Stimulated activated effector memory CD8-positive, alpha-beta T cell treated with anti-CD3 and anti-CD28 coated beads, Interleukin-12 subunit alpha, Interleukin-12 subunit beta, amount 100 ng/mL, for 72 hours (primary cell): Measurements from ENCODE around the gene SLC38A2.

ENCODE experiments used
- ATAC-seq: fragments of 150-1000 bp; cut with Tn5 transposase; 2 replicates; pipeline ENCODE4 v1.10.0; 2021
- DNase-seq, 2 donors: peaks; one replicate each; pipeline ENCODE4 v3.0.0; 2021 to 2022; ENCODE audit warnings: low spot score in 2 of 2
- H3K27ac Mint-ChIP-seq: one replicate; pipeline ENCODE4 v1.8.0; 2022; ENCODE audit warnings: mild to moderate bottlenecking, mixed read lengths
- H3K36me3 Mint-ChIP-seq: one replicate; pipeline ENCODE4 v1.8.0; 2022; ENCODE audit warnings: mild to moderate bottlenecking, mixed read lengths
- H3K4me1 Mint-ChIP-seq: one replicate; pipeline ENCODE4 v1.8.0; 2022; ENCODE audit warnings: mixed read lengths
- H3K4me3 Mint-ChIP-seq: one replicate; pipeline ENCODE4 v1.8.0; 2022; ENCODE audit warnings: mild to moderate bottlenecking, mixed read lengths
- H3K9me3 Mint-ChIP-seq: one replicate; pipeline ENCODE4 v1.8.0; 2022; ENCODE audit warnings: mixed read lengths

Gene SLC38A2

DNA sequence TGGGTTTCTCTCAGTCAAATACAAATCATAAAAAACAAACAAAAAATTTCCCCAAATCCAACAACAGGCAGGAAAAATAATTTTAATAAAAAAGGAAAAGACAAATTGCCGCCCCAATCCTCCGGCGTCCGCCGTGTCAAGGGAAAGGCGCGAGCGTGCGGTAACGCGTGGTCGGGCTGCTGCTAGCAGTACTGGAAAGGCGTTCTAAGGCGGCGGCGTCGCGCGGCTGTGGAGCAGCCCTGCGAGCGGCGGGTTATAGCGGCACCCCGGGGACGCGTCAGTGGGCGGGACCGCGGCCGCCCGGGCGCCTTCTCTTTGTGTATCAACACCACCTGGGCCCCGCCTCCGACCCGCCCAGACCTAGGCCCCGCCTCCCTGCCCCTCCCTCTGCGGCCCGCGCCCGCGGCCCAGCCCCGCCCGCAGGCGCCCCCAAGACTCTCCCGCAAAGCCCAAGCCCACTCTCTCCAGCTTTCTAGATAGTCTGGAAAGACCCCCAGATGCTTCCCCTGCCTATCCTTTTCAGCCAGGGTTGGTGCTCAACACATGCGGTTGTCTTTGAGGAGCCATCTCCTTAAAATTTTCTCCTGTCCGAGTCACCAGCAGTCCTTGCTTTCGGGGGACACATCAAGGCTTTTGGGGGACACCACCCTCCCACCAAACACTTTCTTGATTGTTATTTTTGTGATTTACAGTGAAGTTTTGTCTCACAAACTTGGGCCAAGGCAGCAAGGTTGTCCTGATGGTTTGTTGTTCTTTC, at the start of gene SLC38A2:
TSS of gene SLC38A2 (minus strand) at position 230 of the 757 bp plus-strand sequence. CDS start 1,480 bp downstream, outside the sequence.
- Mint-ChIP-seq H3K27ac (peak within 1 kb of the TSS; percentile 100), H3K4me1 (peaks cover 49% of the 10 kb centered on the region), H3K9me3 (no peaks in the 10 kb centered on the region), H3K4me3 (peak within 1 kb of the TSS; percentile 93), H3K36me3 (peaks cover 58% of the 10 kb centered on the region)
- ATAC-seq (peak; percentile 88), DNase-seq (peak; percentile 92 to 97)

DNA sequence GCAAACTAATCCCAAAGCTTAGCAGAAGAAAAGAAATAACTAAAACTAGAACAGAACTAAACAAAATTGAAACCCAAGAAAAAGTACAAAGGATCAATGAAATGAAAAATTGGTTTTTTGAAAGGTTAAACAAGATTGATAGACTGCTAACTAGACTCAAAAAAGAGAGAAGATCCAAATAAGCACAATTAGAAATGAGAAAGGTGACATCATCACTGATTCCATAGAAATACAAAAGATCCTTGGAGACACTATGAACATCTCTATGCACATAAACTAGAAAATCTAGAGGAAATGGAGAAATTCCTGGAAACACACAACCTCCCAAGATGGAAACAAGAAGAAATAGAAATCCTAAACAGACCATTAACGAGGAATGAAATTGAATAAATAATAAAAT, 47.1 kb upstream of the SLC38A2 start:
- Mint-ChIP-seq H3K4me1 (no peaks in the 10 kb centered on the region), H3K9me3 (peaks cover 4% of the 10 kb centered on the region), H3K4me3 (no peak overlapping the region), H3K27ac (no peak overlapping the region), H3K36me3 (no peaks in the 10 kb centered on the region)
- DNase-seq (no peak), ATAC-seq (no peak)

DNA sequence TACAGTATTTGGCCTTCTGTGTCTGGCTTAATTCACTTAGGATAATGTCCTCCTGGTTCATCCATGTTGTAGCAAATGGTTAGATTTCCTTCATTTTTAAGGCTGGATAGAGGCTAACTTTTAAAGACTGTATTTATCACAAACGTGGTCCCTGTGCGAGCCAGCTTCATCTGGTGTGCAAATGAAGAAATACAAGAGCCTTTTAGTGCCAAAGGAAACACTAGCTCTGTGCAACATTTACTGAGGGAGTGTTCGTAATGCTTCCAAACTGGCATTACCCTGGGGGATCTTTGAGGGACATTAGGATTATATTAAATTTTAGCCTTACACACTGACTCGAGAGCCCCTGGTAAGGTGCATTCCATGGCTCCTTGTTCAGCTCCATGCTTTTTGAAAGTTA, 43.0 kb upstream of the SLC38A2 start:
- Mint-ChIP-seq H3K9me3 (no peaks in the 10 kb centered on the region), H3K4me3 (no peak overlapping the region), H3K4me1 (no peaks in the 10 kb centered on the region), H3K36me3 (no peaks in the 10 kb centered on the region), H3K27ac (no peak overlapping the region)
- ATAC-seq = no peak
- no peak for DNase-seq

DNA sequence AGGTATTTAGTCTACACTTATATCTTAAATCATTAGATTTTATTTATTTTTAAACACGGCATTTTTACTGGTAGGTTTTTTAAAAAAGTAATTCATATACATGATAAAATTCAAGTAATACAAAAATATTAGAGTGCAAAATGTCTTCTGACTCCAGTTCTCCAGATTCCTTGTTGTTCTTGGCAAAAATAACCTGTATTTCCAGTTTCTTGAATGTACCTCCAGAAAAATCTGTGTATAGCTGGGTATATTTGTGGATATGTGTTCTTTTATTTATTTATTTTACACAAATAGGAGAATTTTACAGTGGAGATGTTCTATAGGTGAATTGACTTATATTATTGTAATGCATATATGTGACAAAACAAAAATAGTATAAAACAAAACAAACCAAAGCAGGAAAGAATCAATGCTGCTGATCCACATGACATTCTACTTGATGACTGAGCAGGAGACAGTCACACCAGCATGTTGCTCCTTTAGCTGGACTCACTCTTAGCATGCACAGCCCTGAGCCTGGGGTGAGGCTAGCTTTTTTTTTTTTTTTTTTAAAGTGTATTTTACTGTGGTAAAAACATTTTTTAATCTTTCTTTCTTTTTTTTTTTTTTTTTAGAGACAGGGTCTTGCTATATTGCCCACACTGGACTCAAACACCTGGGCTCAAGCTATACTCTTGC, 42.2 kb upstream of the SLC38A2 start:
- Mint-ChIP-seq H3K9me3 (no peaks in the 10 kb centered on the region), H3K36me3 (no peaks in the 10 kb centered on the region), H3K27ac (no peak overlapping the region), H3K4me3 (no peak overlapping the region), H3K4me1 (no peaks in the 10 kb centered on the region)
- ATAC-seq (no peak), DNase-seq (no peak)

DNA sequence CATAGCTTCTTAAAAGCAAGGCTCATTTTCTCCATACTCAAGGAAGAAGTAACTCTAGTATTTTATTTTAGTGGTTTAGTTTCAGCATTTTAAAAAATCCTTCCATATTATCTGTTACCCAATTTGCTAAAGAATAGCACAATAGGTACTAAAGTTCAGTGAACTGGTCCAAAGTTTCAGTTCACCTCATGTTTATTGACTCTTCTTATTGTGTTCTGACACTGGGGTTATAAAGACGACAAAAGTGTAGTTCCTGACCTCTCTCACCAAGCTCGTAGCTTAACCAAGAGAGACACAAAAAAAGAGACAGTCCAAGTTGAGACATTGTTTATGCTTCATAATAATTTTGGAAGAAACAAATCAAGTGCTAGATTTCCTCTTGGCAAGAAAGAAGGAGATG, 40.8 kb upstream of the SLC38A2 start:
- Mint-ChIP-seq H3K4me3 (no peak overlapping the region), H3K27ac (no peak overlapping the region), H3K36me3 (no peaks in the 10 kb centered on the region), H3K9me3 (no peaks in the 10 kb centered on the region), H3K4me1 (no peaks in the 10 kb centered on the region)
- ATAC-seq = no peak
- no peak for DNase-seq

DNA sequence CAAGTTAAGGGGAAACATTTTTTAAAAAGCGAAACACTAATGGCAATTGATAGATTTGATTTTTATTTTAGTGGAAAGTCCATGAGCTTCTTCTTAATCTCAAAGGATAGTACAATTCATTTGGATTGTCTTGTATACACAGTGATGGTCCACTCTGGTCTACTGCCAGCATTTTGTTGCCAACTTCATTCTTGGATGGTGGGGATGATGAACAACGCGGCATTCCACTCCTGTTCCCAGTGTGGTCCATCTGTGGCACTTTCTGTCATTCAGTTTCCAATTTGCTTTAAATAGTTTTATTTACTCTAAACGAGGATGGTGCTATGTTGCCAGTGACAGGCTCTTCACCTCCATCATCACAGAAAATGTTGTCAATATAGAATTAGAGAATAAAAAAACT, 40.3 kb upstream of the SLC38A2 start:
- Mint-ChIP-seq H3K4me3 (no peak overlapping the region), H3K27ac (no peak overlapping the region), H3K36me3 (no peaks in the 10 kb centered on the region), H3K9me3 (no peaks in the 10 kb centered on the region), H3K4me1 (peaks cover under 1% of the 10 kb centered on the region)
- DNase-seq (no peak), ATAC-seq (no peak)

DNA sequence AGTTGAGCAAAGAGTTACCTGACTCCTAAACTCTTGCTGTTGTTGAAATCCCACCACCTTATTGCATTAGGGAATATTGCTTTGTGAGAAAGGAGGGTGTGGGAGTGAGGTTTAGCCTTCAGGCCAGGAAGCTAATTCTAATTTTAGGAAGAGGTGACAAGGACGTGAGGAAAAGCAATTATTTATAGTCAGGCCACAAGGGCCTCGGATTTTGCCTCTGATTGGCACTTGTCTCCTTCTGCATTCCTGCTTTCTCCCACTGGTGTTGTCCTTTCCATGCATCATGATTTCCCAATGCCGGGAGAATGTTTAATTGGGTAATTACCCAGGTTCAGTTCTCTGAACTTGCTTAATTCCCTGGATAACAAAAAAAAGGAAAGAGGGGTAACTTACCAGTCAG, 37.9 kb upstream of the SLC38A2 start:
- no peak for ATAC-seq

DNA sequence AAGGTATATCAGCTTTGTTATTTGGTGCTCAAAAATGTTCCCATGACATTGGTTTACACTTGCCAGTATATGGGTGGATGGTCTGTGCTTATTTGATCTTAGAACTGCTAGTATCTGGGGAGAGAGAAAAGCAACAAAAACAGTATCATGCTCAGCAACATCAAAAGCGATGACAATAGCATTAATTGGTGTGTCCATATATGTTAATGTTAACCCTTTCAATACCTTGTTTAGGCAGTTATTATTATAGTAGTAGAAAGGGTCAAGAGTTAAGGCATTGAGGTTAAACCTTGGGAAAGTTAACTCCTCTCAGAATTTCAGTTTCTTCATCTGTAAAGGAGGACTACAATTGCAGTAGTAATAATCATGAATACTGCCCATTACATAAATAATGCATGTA, 37.4 kb upstream of the SLC38A2 start:
- Mint-ChIP-seq H3K27ac (no peak overlapping the region), H3K9me3 (no peaks in the 10 kb centered on the region), H3K36me3 (no peaks in the 10 kb centered on the region), H3K4me1 (peaks cover 8% of the 10 kb centered on the region), H3K4me3 (no peak overlapping the region)
- DNase-seq (no peak), ATAC-seq (no peak)

More for the DNA sequence above, 37.9 kb upstream of the SLC38A2 start:
- H3K4me1 Mint-ChIP-seq = peaks cover 8% of the 10 kb centered on the region
- H3K27ac Mint-ChIP-seq = no peak overlapping the region
- H3K9me3 Mint-ChIP-seq = no peaks in the 10 kb centered on the region
- DNase-seq = no peak
- H3K36me3 Mint-ChIP-seq = no peaks in the 10 kb centered on the region
- no peak overlapping the region for H3K4me3 Mint-ChIP-seq

DNA sequence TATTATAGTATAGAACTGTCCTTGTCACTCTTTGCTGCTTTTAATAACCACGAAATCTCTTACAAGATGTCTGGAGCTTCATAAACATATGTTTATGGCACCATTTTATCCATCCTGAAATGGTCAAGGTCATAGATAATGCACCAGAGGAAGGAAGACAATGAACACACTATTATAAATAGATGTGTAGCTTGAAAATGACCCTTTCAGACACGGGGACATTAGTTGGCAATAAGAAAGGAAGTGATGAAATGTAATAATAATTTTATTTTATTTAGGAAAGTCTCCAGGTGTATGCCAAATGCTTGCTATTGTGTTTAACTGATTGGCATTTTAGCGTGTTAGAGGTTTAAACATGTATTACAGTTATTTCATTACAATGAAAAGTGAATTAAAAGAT, 36.8 kb upstream of the SLC38A2 start:
- ATAC-seq (no peak), DNase-seq (no peak)
- peaks cover 8% of the 10 kb centered on the region for H3K4me1 Mint-ChIP-seq
- no peak overlapping the region for H3K27ac Mint-ChIP-seq
- no peaks in the 10 kb centered on the region for H3K36me3 Mint-ChIP-seq
- H3K4me3 Mint-ChIP-seq = no peak overlapping the region
- no peaks in the 10 kb centered on the region for H3K9me3 Mint-ChIP-seq

DNA sequence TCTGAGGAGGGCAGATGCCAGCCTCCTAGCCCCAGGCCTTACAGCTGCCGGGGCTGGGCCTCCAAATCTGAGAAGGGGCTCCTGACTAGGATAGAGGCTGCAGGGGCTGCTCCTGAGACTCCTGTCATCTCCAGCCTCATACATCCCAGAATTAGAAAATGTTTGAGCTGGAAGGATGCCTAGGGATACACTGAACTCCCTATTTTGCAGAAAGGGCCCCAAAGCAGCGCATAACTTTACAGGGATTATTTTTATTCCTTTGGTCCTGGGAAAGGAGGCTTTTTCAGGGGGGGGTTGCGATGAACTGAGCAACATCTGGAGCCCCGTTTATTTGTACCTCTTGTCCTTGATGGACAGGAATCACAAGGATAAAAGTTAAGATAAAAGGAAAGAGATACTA, 35.9 kb upstream of the SLC38A2 start:
- Mint-ChIP-seq H3K36me3 (no peaks in the 10 kb centered on the region), H3K9me3 (no peaks in the 10 kb centered on the region), H3K4me1 (peaks cover 8% of the 10 kb centered on the region), H3K27ac (no peak overlapping the region), H3K4me3 (no peak overlapping the region)
- DNase-seq (no peak), ATAC-seq (no peak)

DNA sequence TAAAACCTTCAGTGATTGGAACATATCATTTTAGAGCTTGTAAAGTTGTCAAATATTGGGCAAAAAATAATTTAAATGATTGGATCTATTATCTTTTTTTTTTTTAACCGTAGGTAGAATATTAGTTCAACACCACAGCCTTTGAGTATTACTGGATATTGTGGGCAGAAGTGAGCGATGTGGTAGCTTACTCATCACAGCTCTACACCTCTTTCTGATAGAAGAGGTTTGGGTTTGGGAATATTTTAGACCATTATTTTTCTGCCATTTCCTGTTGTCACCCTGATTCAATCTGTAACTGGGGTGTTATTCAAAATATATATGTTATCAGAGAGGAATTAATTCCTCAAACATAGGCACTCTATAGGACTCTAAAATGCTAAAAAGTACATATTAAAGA, 34.8 kb upstream of the SLC38A2 start:
- ATAC-seq = peak; percentile 83
- no peak for DNase-seq
- Mint-ChIP-seq H3K4me1 (peaks cover 8% of the 10 kb centered on the region), H3K9me3 (no peaks in the 10 kb centered on the region), H3K36me3 (no peaks in the 10 kb centered on the region), H3K27ac (no peak overlapping the region), H3K4me3 (no peak overlapping the region)

DNA sequence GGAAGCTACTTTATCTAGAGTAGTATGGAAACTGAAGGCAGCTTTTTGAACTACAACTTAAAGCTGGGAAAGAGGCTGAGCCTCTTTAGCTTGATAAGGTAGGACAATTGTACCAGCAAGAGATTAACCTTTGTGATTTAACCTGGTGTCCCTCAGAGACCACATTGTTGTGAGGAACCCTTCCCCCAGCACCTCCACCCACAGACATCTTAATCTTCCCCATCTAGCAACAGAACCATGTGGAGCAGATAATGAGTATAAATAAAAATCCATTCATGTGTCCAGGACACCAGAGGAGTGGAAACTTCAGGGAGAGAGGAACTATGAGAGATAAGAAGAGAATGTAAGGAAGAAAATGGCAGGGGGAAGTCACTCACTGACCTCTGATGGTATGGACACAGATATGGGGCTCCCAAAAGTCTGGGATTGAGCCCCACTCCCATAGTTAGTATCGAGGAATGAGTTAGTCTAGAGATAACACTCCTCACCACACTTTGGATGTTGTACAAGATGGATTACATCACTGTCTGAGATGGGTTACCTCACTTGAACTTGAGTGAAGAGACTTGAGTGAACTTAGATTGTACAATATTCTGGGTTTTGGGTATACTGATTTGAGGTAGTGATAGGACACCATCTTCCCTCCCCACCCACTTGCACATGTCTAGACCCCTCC, 33.9 kb upstream of the SLC38A2 start:
- DNase-seq = no peak
- no peak overlapping the region for H3K4me3 Mint-ChIP-seq
- no peaks in the 10 kb centered on the region for H3K9me3 Mint-ChIP-seq
- ATAC-seq = no peak
- no peak overlapping the region for H3K27ac Mint-ChIP-seq
- peaks cover 8% of the 10 kb centered on the region for H3K4me1 Mint-ChIP-seq
- H3K36me3 Mint-ChIP-seq = no peaks in the 10 kb centered on the region

DNA sequence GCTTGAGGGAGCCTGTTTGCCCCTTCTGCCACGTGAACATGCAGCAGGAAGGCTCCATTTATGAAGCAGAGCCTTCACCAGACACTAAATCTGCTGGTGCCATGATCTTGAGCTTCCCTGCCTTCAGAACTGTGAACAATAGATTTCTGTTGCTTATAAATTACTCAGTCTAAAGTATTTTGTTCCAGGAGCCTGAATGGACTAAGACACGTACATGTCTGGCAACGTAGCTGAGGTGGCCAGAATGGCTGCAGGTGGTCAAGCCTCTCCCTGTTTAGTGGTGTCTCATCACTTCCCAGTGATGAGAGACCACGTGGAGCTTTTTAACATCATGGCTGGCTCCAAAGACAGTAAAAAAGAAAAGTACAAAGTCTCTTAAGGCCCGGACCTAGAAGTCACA, 32.2 kb upstream of the SLC38A2 start:
- Mint-ChIP-seq H3K36me3 (no peaks in the 10 kb centered on the region), H3K27ac (no peak overlapping the region), H3K4me1 (peaks cover 16% of the 10 kb centered on the region), H3K4me3 (no peak overlapping the region), H3K9me3 (no peaks in the 10 kb centered on the region)
- ATAC-seq (no peak), DNase-seq (no peak)

DNA sequence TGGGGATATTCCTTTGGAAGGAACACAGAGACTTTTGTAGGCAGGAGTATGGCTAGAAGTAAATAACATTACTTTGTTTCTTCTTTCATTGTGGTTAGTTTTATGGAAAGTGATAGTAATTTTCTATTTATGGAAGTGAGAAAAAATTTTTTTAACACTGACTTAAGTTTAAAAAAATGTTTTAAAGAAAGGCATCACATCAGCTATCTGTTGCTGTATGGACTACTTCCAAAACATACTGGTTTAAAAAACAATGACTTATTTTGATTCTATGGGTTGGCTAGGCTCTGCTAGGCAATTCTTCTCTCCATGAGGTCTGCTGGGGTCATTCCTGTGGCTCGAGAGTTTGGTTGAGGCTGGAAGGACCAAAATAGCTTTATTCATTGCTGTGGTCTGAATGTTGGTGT, 31.7 kb upstream of the SLC38A2 start:
- H3K36me3 Mint-ChIP-seq = no peaks in the 10 kb centered on the region
- ATAC-seq = no peak
- no peak overlapping the region for H3K4me3 Mint-ChIP-seq
- H3K4me1 Mint-ChIP-seq = peaks cover 21% of the 10 kb centered on the region
- DNase-seq = no peak
- no peaks in the 10 kb centered on the region for H3K9me3 Mint-ChIP-seq
- no peak overlapping the region for H3K27ac Mint-ChIP-seq

DNA sequence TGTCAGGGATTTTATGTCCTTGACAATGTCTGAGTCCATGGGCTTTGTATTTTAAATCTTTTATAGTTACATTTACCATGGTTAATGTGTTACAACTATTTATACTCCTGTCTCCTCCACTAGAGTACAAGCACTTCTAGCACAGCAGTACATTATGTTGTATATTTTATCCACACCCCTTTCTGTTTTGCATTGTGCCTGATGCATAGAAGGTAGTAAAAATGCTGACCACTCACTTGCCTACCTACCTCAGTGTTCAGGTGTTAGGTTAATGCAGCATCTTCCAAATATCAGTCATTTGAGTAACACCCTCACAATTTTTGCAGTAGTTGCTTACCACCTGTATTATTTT, 31.1 kb upstream of the SLC38A2 start:
- no peak for ATAC-seq
- Mint-ChIP-seq H3K4me1 (peaks cover 26% of the 10 kb centered on the region), H3K27ac (no peak overlapping the region), H3K36me3 (no peaks in the 10 kb centered on the region), H3K9me3 (no peaks in the 10 kb centered on the region), H3K4me3 (no peak overlapping the region)
- DNase-seq = no peak
